Right cardiac atrium (tissue), 5 donors: Measurements from ENCODE around the gene RGS2. TPM values are rescaled to one million over a fixed set of nuclear protein-coding genes. Genes with fewer than 3 reads are reported as not detected.

Experiments
- ATAC-seq, 2 donors: fragments of 200-7000 bp; cut with Tn5 transposase; one replicate each; pipeline versions ENCODE4 v1.8.0 to v1.9.1; 2020; ENCODE audit warnings: moderate library complexity in 2 of 2, mild to moderate bottlenecking in 1 of 2
- DNase-seq, 3 donors: peaks; one replicate each; pipeline ENCODE4 v3.0.0-alpha.2; 2020
- H3K27ac ChIP-seq: one replicate; pipeline ENCODE4 v1.5.1; 2013; ENCODE audit warnings: mild to moderate bottlenecking, low read length, control low read depth, moderate library complexity
- H3K27me3 ChIP-seq: one replicate; pipeline ENCODE4 v1.6.1; 2013; ENCODE audit not compliant: control insufficient read depth, insufficient read depth
- H3K4me1 ChIP-seq: one replicate; pipeline ENCODE4 v1.6.1; 2013; ENCODE audit warnings: low read length; ENCODE audit not compliant: control insufficient read depth, insufficient read depth
- H3K4me3 ChIP-seq: one replicate; pipeline ENCODE4 v1.5.1; 2013; ENCODE audit warnings: low read length, control low read depth
- H3K9me3 ChIP-seq: one replicate; pipeline ENCODE4 v1.6.1; 2013; ENCODE audit warnings: low read length; ENCODE audit not compliant: control insufficient read depth
- WGBS: extraction: QIAGEN DNeasy Blood & Tissue Kit; methylation state at CpG from one replicate; pipeline ENCODE4 v1.1.7; 2013; 5-methylcytosine and 5-hydroxymethylcytosine counted together
- intact Hi-C, 4 donors: fragments of 100-400 bp; cut with DNase I; formaldehyde crosslinking; loops; one replicate each; pipeline versions ENCODE4 v1.11.0 to v1.14.0; 2022 to 2023
- polyA plus RNA-seq: library from polyadenylated mRNA; stranded (reverse); fragments of 200-250 nt; gene quantifications from one replicate; pipeline ENCODE4 v1.2.3, GENCODE V29; 2013
- total RNA-seq, 4 donors: library from RNA; stranded (reverse); fragmentation: NEBNext Ultra II Directional; extraction: Animal tissue kit (Norgen Biotek cat#: 25700); gene quantifications; one replicate each; pipeline ENCODE4 v1.2.1, GENCODE V29; 2021
- donor health status: healthy with polysubstance abuse.
- donor health status: DM: no; HTN: yes; CAD: no.
- donor health status: DM: no; HTN: no; CAD: no.
- donor health status: DM: no; HTN: yes; CAD: no; lungs with severe emphysema.
- donor health status: DM: yes; HTN: yes; CAD: no.

Gene RGS2
- total and polyA plus RNA-seq, 5 donors, result 24.0 to 106 (median 49.0) TPM

DNA sequence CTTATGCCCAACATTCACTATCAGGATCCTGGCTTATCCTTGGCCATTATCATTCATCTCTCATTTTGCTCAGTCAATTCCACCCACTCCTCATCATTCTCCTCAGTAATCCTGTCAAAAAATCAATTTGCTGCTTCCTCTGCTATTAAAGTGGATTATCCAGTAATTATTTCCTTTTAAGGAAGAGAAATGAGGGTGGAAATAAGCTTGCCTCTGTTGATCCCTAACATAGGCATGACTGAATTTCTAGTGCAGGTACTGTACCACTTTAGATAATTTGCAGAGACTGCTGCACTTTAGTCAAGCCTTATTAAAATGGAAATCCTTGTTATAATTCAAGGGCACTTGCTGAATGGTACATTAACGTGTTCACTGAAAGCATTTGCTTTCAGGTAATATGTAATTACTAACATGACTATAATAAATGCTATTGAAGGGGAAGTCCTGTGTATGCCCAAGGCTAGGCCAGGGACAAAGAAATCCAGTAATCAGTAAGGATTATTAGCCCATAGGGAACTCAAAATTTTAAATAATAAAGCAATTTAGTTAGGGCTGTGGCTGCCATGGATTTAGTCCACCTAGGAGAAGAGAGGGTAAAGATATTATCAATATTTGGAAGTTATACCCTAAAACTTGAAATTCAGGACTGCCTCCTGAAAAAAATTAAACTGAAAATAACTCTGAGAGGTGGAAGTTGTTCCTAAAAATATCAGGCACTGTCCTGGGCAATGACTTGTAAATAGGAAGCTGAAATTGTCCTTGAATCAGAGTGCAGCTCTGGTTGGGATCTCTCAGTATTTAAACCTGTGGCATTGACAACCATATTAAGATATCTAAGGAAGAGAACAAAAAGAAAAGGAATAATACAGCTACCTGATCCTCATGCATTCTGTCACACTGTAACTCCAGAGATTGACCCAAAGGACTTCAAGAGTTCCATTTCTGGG is 43.4 kb downstream of the RGS2 start:
- Histone ChIP-seq H3K27ac (no peak overlapping the region), H3K27me3 (no peaks in the 10 kb centered on the region), H3K9me3 (no peaks in the 10 kb centered on the region), H3K4me3 (no peak overlapping the region), H3K4me1 (no peaks in the 10 kb centered on the region)
- DNase-seq (no peak), ATAC-seq (no peak)
- WGBS, result 0% methylated on average over 1 of the region's 1 CpG
- intact Hi-C loops, result no loop called here

DNA sequence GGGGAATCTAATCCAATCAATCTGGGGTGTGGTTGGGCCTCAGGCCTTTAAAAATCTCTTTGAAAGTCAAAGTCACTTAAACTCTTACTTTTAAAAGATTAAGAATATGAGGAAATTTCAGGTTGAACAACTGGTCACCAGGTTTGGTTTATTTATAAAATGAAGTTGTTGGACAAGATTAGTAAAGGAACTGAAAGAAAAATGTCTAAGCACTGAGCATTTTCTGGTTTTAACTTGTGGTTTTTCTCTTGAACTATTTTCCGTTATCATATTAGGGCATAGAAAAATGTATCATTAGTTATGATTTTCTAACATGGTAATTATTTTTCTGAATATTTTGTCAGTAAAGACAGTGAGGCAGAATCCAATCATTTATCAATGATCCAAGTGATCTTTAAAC is 49.6 kb downstream of the RGS2 start:
- Histone ChIP-seq H3K27me3 (no peaks in the 10 kb centered on the region), H3K4me3 (no peak overlapping the region), H3K27ac (no peak overlapping the region), H3K9me3 (no peaks in the 10 kb centered on the region), H3K4me1 (no peaks in the 10 kb centered on the region)
- DNase-seq (no peak), ATAC-seq (no peak)
- 84% methylated on average over 1 of the region's 1 CpG for WGBS
- intact Hi-C loops, result no loop called here

DNA sequence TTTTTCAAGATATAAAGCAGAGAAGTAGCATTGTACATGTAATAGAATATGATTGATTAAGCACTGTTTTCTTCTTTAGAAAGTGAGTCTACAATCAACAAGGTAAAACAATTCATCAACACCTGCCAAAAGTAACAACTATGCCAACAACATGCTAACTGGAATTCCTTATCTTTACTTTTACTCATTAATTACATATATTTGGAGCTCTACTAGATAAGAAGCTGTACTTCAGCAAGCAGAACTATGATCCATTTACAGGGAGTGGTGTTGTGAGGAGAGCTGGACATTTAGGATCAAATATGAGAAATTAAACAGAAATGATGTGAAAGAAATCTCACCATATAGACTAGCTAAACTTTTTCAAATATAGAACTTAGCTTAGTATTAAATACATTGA is 51.0 kb downstream of the RGS2 start:
- DNase-seq (no peak), ATAC-seq (no peak)
- Histone ChIP-seq H3K27me3 (no peaks in the 10 kb centered on the region), H3K4me1 (no peaks in the 10 kb centered on the region), H3K9me3 (no peaks in the 10 kb centered on the region), H3K4me3 (no peak overlapping the region), H3K27ac (no peak overlapping the region)
- intact Hi-C loops, result no loop called here

DNA sequence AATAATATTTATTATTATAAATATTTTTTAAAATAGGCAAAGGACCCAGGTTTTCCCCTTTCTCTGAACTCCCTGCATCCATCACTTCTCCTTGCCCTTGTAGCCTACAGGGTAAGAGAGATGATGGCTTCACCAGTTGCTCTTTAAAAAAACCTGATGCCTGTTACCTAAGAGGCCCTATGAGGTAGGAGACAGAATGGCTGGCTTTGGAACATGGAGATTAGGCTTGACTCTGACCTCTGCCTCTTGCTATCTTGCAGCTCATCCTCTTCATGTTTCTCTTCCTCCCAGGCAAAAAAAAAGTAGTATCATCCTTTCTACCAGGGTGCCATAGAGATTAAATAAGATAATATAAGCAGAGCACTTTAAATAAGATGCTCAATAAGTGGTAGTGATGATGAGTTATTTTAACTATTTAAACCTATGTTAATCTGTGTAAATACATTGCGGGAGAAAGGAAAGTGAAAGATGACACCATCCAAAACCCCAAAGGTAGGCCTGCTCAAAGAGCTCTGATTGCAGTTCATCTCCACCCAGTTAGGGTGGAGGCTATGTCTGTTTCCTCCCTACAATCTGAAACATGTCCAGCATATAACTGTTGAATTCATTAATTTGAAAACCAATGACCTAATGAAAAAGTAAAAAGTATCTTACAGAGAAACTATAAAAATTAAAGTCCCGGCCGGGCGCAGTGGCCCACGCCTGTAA is 51.8 kb downstream of the RGS2 start:
- ATAC-seq (no peak), DNase-seq (no peak)
- intact Hi-C loops, result no loop called here
- H3K4me3 ChIP-seq, result no peak overlapping the region
- H3K9me3 ChIP-seq, result no peaks in the 10 kb centered on the region
- no peaks in the 10 kb centered on the region for H3K4me1 ChIP-seq
- H3K27me3 ChIP-seq, result no peaks in the 10 kb centered on the region
- H3K27ac ChIP-seq, result no peak overlapping the region
- WGBS, result 76% methylated on average over 5 of the region's 5 CpGs

- no peaks in the 10 kb centered on the region for H3K4me1 ChIP-seq
- ATAC-seq (no peak), DNase-seq (no peak)
- H3K9me3 ChIP-seq, result no peaks in the 10 kb centered on the region
- no peak overlapping the region for H3K4me3 ChIP-seq
- intact Hi-C loops, result no loop called here
- no peaks in the 10 kb centered on the region for H3K27me3 ChIP-seq
- no peak overlapping the region for H3K27ac ChIP-seq
- WGBS, result 74% methylated on average over 4 of the region's 4 CpGs
These were observed 53.0 kb downstream of the RGS2 start for GRCh38 chr1:192861860-192862259.

Other genes starting within 250 kb of the RGS2 start
- 1 to 10 TPM in 2 of 4 donors, under 1 TPM in 2; 0.37 to 9.2 (median 1.7) TPM for gene RGS1, start 233.3 kb upstream of the RGS2 start, total RNA-seq
- 5.5 TPM for gene RGS1, start 233.3 kb upstream of the RGS2 start, polyA plus RNA-seq
- under 1 TPM in 2 of 4 donors, not detected in 2; 0.14 to 0.26 TPM for gene RGS13, start 172.9 kb upstream of the RGS2 start, total RNA-seq
- 0.14 TPM for gene RGS13, start 172.9 kb upstream of the RGS2 start, polyA plus RNA-seq